Raji (cell line): ENCODE measurements around the gene EFCC1.

ENCODE experiments used
- POLR2A ChIP-seq: IDR thresholded peaks from 2 replicates; pipeline ENCODE4 v1.6.1; 2011; ENCODE audit warnings: low read depth, low read length, control low read depth; ENCODE audit not compliant: insufficient read depth

EFCC1 gene

GRCh38 chr3:128988286-128988685 lies 12.8 kb upstream of the EFCC1 start:
- no peak for TF ChIP-seq POLR2A

GRCh38 chr3:128991355-128991895 lies 9.7 kb upstream of the EFCC1 start:
- no peak for TF ChIP-seq POLR2A

- TF ChIP-seq POLR2A, result no peak
Measured at GRCh38 chr3:128992926-128993460, 8.1 kb upstream of the EFCC1 start.

- TF ChIP-seq POLR2A, result no peak
Measured at GRCh38 chr3:128993461-128994172, 7.5 kb upstream of the EFCC1 start, which contains the start of gene CFAP92. Gene CFAP92 (minus strand): TSS chr3:128994076. CDS start chr3:128993304, 772 bp downstream.

GRCh38 chr3:128994173-128994512 lies 7.0 kb upstream of the EFCC1 start:
- no peak for TF ChIP-seq POLR2A

- TF ChIP-seq POLR2A, result no peak
Measured at GRCh38 chr3:128994581-128995546, 6.2 kb upstream of the EFCC1 start.

GRCh38 chr3:128995737-128996136 lies 5.4 kb upstream of the EFCC1 start:
- TF ChIP-seq POLR2A, result no peak

- no peak for TF ChIP-seq POLR2A
Measured at GRCh38 chr3:128996200-128996599, 4.9 kb upstream of the EFCC1 start.

- no peak for TF ChIP-seq POLR2A
Measured at GRCh38 chr3:128996726-128997125, 4.4 kb upstream of the EFCC1 start.

- no peak for TF ChIP-seq POLR2A
Measured at GRCh38 chr3:128997486-128998133, 3.5 kb upstream of the EFCC1 start.

- TF ChIP-seq POLR2A, result no peak
Measured at GRCh38 chr3:128998561-128998960, 2.5 kb upstream of the EFCC1 start.

- TF ChIP-seq POLR2A, result no peak
Measured at GRCh38 chr3:128999102-128999501, 2.0 kb upstream of the EFCC1 start.

GRCh38 chr3:129000742-129001100 lies 383 bp upstream of the EFCC1 start:
- no peak for TF ChIP-seq POLR2A

GRCh38 chr3:129001806-129002572 lies 885 bp downstream of the EFCC1 start:
- no peak for TF ChIP-seq POLR2A
